C4-2B (cell line): Measurements from ENCODE around the gene RPEL1.
A peak's percentile ranks its signal among the peaks of the same experiment; 100 is the strongest.

Experiments used
- H3K27ac ChIP-seq: fragments of 450-650 bp; 2 replicates; pipeline ENCODE4 v1.5.1; 2017
- CTCF ChIP-seq: fragments of 450-650 bp; conservative IDR thresholded peaks from 2 replicates; pipeline ENCODE4 v1.5.1; 2017; ENCODE audit warnings: mild to moderate bottlenecking
- ZFX ChIP-seq: fragments of 450-650 bp; IDR thresholded peaks from 2 replicates; pipeline ENCODE4 v1.6.1; 2017

RPEL1 gene

GRCh38 chr10:103227416-103227815 lies 18.3 kb upstream of the RPEL1 start:
- TF ChIP-seq CTCF (no peak), ZFX (no peak)
- no peak overlapping the region for H3K27ac ChIP-seq

DNA sequence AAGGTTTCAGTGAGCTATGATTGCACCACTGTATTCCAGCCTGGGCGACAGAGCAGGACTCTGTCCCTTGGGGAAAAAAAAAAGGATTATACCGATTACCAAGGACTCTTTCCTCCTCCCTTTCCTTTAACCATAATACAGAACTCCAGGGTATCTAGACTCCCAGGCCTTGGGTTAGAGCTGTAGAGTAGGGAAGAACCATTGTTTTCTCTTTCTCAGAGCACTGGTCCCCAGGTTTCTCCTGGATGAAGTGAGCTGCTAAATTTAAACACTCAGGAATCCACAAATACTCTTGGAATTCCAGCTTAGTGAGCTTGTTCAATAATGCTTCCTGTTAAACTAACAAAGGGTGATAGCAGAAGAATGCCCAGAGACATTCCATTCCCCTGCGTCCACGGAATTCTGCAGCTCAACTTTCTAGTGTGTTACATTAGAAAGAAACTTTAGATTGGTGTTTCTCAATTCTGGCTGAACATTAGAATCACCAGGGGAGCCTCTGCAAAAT lies 14.6 kb upstream of the RPEL1 start:
- no peak overlapping the region for H3K27ac ChIP-seq

GRCh38 chr10:103232131-103232673 lies 13.5 kb upstream of the RPEL1 start:
- no peak for TF ChIP-seq CTCF
- no peak for TF ChIP-seq ZFX
- no peak overlapping the region for H3K27ac ChIP-seq

More for the DNA sequence above, 14.6 kb upstream of the RPEL1 start:
- no peak for TF ChIP-seq ZFX
- TF ChIP-seq CTCF = no peak

DNA sequence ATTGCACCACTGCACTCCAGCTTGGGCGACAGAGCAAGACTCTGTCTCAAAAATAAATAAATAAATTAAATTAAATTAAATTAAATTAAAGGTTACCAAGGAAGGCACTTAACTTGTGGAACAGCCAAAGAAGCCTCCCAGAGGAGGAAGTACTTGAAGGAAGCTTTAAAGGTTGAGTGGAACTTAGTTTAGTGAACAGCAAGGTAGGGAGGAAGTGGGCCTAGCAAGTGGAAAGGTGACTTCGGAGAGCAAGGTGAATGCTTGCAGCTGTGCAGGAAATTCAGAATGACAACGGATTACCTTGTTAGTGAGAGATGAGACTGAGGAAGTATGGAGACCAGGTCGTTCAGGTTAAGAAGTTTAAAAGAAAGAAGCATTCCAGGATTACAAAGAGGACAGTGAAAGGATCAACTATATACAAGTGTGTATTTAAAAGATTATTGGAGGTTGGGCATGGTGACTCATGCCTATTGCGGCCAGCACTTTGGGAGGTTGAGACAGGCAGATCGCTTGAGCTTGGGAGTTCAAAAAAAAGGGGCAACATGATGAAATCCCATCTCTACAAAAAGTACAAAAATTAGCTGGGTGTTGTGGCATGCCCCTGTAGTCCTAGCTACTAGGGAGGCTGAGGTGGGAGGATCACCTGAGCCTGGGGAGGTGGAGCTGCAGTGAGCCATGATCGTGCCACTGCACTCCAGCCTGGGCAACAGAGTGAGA lies 12.8 kb upstream of the RPEL1 start:
- TF ChIP-seq CTCF (no peak), ZFX (no peak)
- no peak overlapping the region for H3K27ac ChIP-seq

- TF ChIP-seq ZFX (no peak), CTCF (no peak)
- no peak overlapping the region for H3K27ac ChIP-seq
Measured at GRCh38 chr10:103235775-103236174, 9.9 kb upstream of the RPEL1 start.

DNA sequence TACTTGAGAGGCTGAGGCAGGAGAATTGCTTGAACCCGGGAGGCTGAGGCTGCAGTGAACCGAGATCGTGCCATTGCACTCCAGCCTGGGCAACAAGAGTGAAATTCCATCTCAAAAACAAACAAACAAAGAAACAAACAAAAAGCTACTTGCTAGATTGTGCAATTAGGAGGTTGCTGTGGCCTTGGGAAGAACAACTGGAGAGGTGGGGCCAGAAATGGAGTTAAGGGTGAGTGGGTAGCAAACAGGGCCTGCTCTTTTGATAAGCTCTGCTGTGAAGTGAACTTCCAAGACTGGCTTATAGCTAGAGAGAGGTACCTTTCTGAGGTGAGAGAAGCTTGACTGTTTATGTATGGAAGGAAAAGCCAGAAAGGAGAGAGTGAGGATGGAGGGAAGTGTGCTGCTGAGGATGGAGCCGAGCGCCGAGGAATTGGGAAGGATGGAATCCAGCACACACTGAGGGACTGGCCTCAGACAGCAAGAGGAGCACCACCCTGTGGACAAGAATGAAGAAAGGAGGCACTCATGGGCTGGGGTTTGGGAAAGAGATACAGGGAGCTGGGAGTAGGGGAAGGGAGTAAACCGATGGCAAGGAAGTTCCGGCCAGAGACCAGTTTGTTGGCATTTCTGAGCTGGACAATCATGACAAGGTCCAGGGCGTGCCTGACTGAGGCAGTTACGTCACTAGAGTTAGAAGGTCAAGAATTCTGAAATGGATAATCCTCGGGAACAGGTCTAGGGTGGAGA lies 7.0 kb upstream of the RPEL1 start:
- peak overlapping the region; percentile 14; the same call in 1 of the 2 replicates for H3K27ac ChIP-seq

More for the DNA sequence above, 7.0 kb upstream of the RPEL1 start:
- TF ChIP-seq ZFX = no peak
- TF ChIP-seq CTCF = no peak
